Sigmoid colon (tissue), 7 donors: ENCODE data around the gene RBM10. TPM values are rescaled to one million over a fixed set of nuclear protein-coding genes. Genes with fewer than 3 reads are reported as not detected.

Experiments
- DNase-seq: peaks from one replicate; pipeline ENCODE4 v3.0.0-alpha.2; 2019
- H3K27ac ChIP-seq, 4 donors: fragments of 200-600 bp; sonication (generic); one replicate each; pipeline ENCODE4 v1.5.1; 2016 to 2019; ENCODE audit warnings: mild to moderate bottlenecking in 1 of 4
- H3K27me3 ChIP-seq, 3 donors: fragments of 200-600 bp; sonication (generic); one replicate each; pipeline ENCODE4 v1.5.1; 2019; ENCODE audit warnings: mild to moderate bottlenecking in 1 of 3
- H3K36me3 ChIP-seq, 4 donors: fragments of 200-600 bp; sonication (generic); one replicate each; pipeline ENCODE4 v1.5.1; 2016 to 2019
- H3K4me1 ChIP-seq, 4 donors: fragments of 200-600 bp; sonication (generic); one replicate each; pipeline ENCODE4 v1.5.1; 2017 to 2019
- H3K4me3 ChIP-seq, 4 donors: fragments of 200-600 bp; sonication (generic); one replicate each; pipeline ENCODE4 v1.5.1; 2017 to 2019; ENCODE audit warnings: mild to moderate bottlenecking in 2 of 4, moderate library complexity in 1 of 4
- H3K9me3 ChIP-seq, 4 donors: fragments of 200-600 bp in 3 of 4; sonication (generic) in 3 of 4; one replicate each; pipeline versions ENCODE4 v1.5.1 to v1.6.1; 2013 to 2019
- CTCF ChIP-seq, 4 experiments: fragments of 450-650 bp in 3 of 4; fragments of 200-600 bp in 1 of 4; IDR thresholded peaks; one replicate each; pipeline ENCODE4 v1.5.1; 2016 to 2019; ENCODE audit warnings: antibody characterized with exemption in 4 of 4, mild to moderate bottlenecking in 3 of 4, moderate library complexity in 2 of 4
- EP300 ChIP-seq, 4 donors: sonication (generic); formaldehyde crosslinking; IDR thresholded peaks; one replicate each; pipeline ENCODE4 v1.6.1; 2017; ENCODE audit warnings: antibody characterized with exemption in 4 of 4
- POLR2A ChIP-seq, 2 donors: fragments of 450-650 bp; IDR thresholded peaks; one replicate each; pipeline ENCODE4 v1.6.1; 2016; ENCODE audit warnings: antibody characterized with exemption in 2 of 2, mild to moderate bottlenecking in 2 of 2, moderate library complexity in 2 of 2
- POLR2AphosphoS5 ChIP-seq, 4 donors: sonication (generic); formaldehyde crosslinking; IDR thresholded peaks; one replicate each; pipeline ENCODE4 v1.6.1; 2017; ENCODE audit warnings: antibody characterized with exemption in 4 of 4
- WGBS, 2 donors: extraction: QIAGEN DNeasy Blood & Tissue Kit; methylation state at CpG; one replicate each; pipeline ENCODE4 v1.1.7; 2013; 5-methylcytosine and 5-hydroxymethylcytosine counted together
- intact Hi-C: fragments of 100-400 bp; cut with DNase I; formaldehyde crosslinking; loops from one replicate; pipeline ENCODE4 v1.15.1; 2023
- polyA plus RNA-seq, 3 donors: library from polyadenylated mRNA; stranded (reverse); fragments of 200-250 nt; gene quantifications; one replicate each; pipeline ENCODE4 v1.2.3, GENCODE V29; 2013
- total RNA-seq, 4 donors: library from RNA; depleted of rRNA; stranded (reverse); fragments of >200 nt; gene quantifications; one replicate each; pipeline ENCODE4 v1.1.0, GENCODE V29; 2016
- donor health status: healthy with polysubstance abuse.
- donor health status: Bipolar disorder and iron deficiency.
- donor health status: healthy.

Gene RBM10
- total and polyA plus RNA-seq, 7 donors, result 15.0 to 44.3 (median 22.4) TPM

GRCh38 chrX:47210661-47211425 lies 65.8 kb downstream of the RBM10 start:
- Histone ChIP-seq H3K27me3 (no peaks in the 10 kb centered on the region), H3K36me3 (peaks cover 49 to 98% (median 82%) of the 10 kb centered on the region in 4 donors), H3K4me3 (no peak overlapping the region), H3K4me1 (no peaks in the 10 kb centered on the region), H3K9me3 (no peaks in the 10 kb centered on the region), H3K27ac (no peak overlapping the region)
- no peak for DNase-seq
- WGBS, 2 donors, result 92 to 96% methylated on average over 15 of the region's 15 CpGs
- intact Hi-C loops, result no loop called here
- no peak for TF ChIP-seq POLR2A (IDR thresholded peaks at IDR 0.05)
- TF ChIP-seq POLR2AphosphoS5 (IDR thresholded peaks at IDR 0.05), result no peak
- no peak for TF ChIP-seq CTCF (IDR thresholded peaks at IDR 0.05)
- no peak for TF ChIP-seq EP300 (IDR thresholded peaks at IDR 0.05)

DNA sequence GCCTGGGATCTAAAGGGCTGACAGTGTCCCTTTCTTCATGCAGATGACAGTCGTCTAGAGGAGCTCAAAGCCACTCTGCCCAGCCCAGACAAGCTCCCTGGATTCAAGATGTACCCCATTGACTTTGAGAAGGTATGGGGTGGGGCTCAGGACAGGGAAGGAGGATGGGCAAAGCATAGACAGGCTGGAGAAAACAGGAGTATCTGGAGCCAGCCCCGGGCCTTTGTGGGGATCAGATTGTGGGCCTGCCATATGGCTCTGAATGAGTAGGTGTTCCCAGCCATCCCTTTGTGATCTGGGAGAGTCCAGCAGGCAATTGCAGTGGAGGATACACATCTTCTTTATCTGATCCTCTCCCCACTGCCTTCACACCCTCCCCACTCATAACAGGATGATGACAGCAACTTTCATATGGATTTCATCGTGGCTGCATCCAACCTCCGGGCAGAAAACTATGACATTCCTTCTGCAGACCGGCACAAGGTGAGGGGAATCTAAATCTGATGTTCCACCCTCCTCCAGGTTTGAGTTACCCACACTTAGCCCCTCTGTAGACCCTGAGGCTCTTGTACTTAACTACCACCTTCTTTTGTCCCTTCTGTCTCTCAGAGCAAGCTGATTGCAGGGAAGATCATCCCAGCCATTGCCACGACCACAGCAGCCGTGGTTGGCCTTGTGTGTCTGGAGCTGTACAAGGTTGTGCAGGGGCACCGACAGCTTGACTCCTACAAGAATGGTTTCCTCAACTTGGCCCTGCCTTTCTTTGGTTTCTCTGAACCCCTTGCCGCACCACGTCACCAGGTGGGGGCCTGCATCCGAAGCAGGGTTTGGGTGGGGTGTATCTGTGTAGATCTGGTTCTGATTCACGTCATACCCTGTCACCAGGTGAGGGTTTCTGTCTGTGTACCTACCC lies 67.6 kb downstream of the RBM10 start:
- Histone ChIP-seq H3K27me3 (no peaks in the 10 kb centered on the region), H3K9me3 (no peaks in the 10 kb centered on the region), H3K36me3 (peaks cover 44 to 86% (median 70%) of the 10 kb centered on the region in 4 donors), H3K4me1 (peaks cover 0 to 18% (median 9%) of the 10 kb centered on the region in 4 donors), H3K4me3 (no peak overlapping the region), H3K27ac (no peak overlapping the region)
- DNase-seq, result peak; percentile 44
- 91 to 95% methylated on average over 12 of the region's 12 CpGs for WGBS, 2 donors
- intact Hi-C loops, result no loop called here
- TF ChIP-seq POLR2A (IDR thresholded peaks at IDR 0.05) (no peak), POLR2AphosphoS5 (IDR thresholded peaks at IDR 0.05) (no peak), CTCF (IDR thresholded peaks at IDR 0.05) (no peak), EP300 (IDR thresholded peaks at IDR 0.05) (no peak)

- no peak for TF ChIP-seq POLR2AphosphoS5 (IDR thresholded peaks at IDR 0.05)
- TF ChIP-seq POLR2A (IDR thresholded peaks at IDR 0.05), result no peak
- TF ChIP-seq EP300 (IDR thresholded peaks at IDR 0.05), result no peak
- no peak for TF ChIP-seq CTCF (IDR thresholded peaks at IDR 0.05)
- 83 to 89% methylated on average over 20 of the region's 20 CpGs for WGBS, 2 donors
- Histone ChIP-seq H3K27me3 (no peaks in the 10 kb centered on the region), H3K4me1 (peaks cover 0 to 28% (median 9%) of the 10 kb centered on the region in 4 donors), H3K36me3 (peaks cover 38 to 69% (median 59%) of the 10 kb centered on the region in 4 donors), H3K27ac (no peak overlapping the region), H3K4me3 (no peak overlapping the region), H3K9me3 (no peaks in the 10 kb centered on the region)
- DNase-seq, result no peak
- intact Hi-C loops, result no loop called here
Observed at GRCh38 chrX:47214435-47215077, 69.5 kb downstream of the RBM10 start.

GRCh38 chrX:47215291-47215900 lies 70.4 kb downstream of the RBM10 start:
- H3K9me3 ChIP-seq, result no peaks in the 10 kb centered on the region
- TF ChIP-seq EP300 (IDR thresholded peaks at IDR 0.05), result no peak
- no peak for TF ChIP-seq POLR2A (IDR thresholded peaks at IDR 0.05)
- TF ChIP-seq POLR2AphosphoS5 (IDR thresholded peaks at IDR 0.05), result no peak
- TF ChIP-seq CTCF (IDR thresholded peaks at IDR 0.05), result no peak
- intact Hi-C loops, result no loop called here
- no peak overlapping the region for H3K4me3 ChIP-seq
- peaks cover 0 to 36% (median 17%) of the 10 kb centered on the region in 4 donors for H3K4me1 ChIP-seq
- DNase-seq, result no peak
- H3K27me3 ChIP-seq, result no peaks in the 10 kb centered on the region
- peaks cover 30 to 60% (median 51%) of the 10 kb centered on the region in 4 donors for H3K36me3 ChIP-seq
- WGBS, 2 donors, result 93% methylated on average over 12 of the region's 12 CpGs
- H3K27ac ChIP-seq, result peak overlapping the region in 2 of 4 donors; percentile 96 to 99
